Stomach (tissue), 9 donors: ENCODE results near the gene MIS18BP1. TPM values are rescaled to one million over a fixed set of nuclear protein-coding genes. Genes with fewer than 3 reads are reported as not detected.
A peak's percentile ranks its signal among the peaks of the same experiment; 100 is the strongest.
"Not testable (repeated sequence)": the region's sequence is repeated elsewhere in the genome, so short reads cannot be mapped to it uniquely, and the experiment has no call there.

ENCODE experiments used
- DNase-seq, 2 donors: peaks; one replicate each; pipeline versions ENCODE4 v3.0.0 to v3.0.0-alpha.2; 2013 to 2019
- H3K27ac ChIP-seq, 5 donors: fragments of 200-600 bp in 4 of 5; sonication (generic) in 4 of 5; one replicate each; pipeline ENCODE4 v1.5.1; 2013 to 2019; ENCODE audit warnings: mild to moderate bottlenecking in 1 of 5, moderate library complexity in 1 of 5
- H3K27me3 ChIP-seq, 3 donors: fragments of 200-600 bp; sonication (generic); one replicate each; pipeline ENCODE4 v1.5.1; 2017 to 2019; ENCODE audit warnings: mixed run types in 1 of 3
- H3K36me3 ChIP-seq, 4 donors: fragments of 200-600 bp; sonication (generic); 1 replicate in 3 of 4; 2 replicates in 1 of 4; pipeline ENCODE4 v1.5.1; 2016 to 2019
- H3K4me1 ChIP-seq, 4 donors: fragments of 200-600 bp; sonication (generic); one replicate each; pipeline ENCODE4 v1.5.1; 2016 to 2019
- H3K4me3 ChIP-seq, 4 donors: fragments of 200-600 bp; sonication (generic) in 3 of 4; one replicate each; pipeline ENCODE4 v1.5.1; 2016 to 2019; ENCODE audit warnings: mild to moderate bottlenecking in 1 of 4
- H3K9me3 ChIP-seq, 4 donors: fragments of 200-600 bp; sonication (generic); one replicate each; pipeline ENCODE4 v1.5.1; 2016 to 2019
- CTCF ChIP-seq, 7 experiments: fragments of 450-650 bp in 4 of 7; fragments of 200-600 bp in 3 of 7; sonication (generic) in 3 of 7; IDR thresholded peaks; one replicate each; pipeline ENCODE4 v1.5.1; 2016 to 2019; ENCODE audit warnings: antibody characterized with exemption in 7 of 7, control low read depth in 2 of 7, mild to moderate bottlenecking in 1 of 7
- EP300 ChIP-seq: sonication (generic); formaldehyde crosslinking; IDR thresholded peaks from one replicate; pipeline ENCODE4 v1.6.1; 2017; ENCODE audit warnings: antibody characterized with exemption
- POLR2A ChIP-seq, 4 donors: fragments of 450-650 bp; IDR thresholded peaks; one replicate each; pipeline ENCODE4 v1.6.1; 2016; ENCODE audit warnings: antibody characterized with exemption in 4 of 4, control low read depth in 2 of 4, mild to moderate bottlenecking in 1 of 4, moderate library complexity in 1 of 4
- POLR2AphosphoS5 ChIP-seq, 3 donors: sonication (generic); formaldehyde crosslinking; IDR thresholded peaks; one replicate each; pipeline ENCODE4 v1.6.1; 2016; ENCODE audit warnings: antibody characterized with exemption in 3 of 3
- WGBS, 5 donors: extraction: QIAGEN DNeasy Blood & Tissue Kit in 3 of 5; methylation state at CpG; one replicate each; pipeline versions ENCODE4 v1.1.5 to v1.1.7; 2013 to 2018; 5-methylcytosine and 5-hydroxymethylcytosine counted together
- intact Hi-C: fragments of 100-400 bp; cut with DNase I; formaldehyde crosslinking; loops from one replicate; pipeline ENCODE4 v1.15.1; 2023; ENCODE audit warnings: low total_unique reads
- polyA plus RNA-seq, 3 donors: library from polyadenylated mRNA; stranded (reverse); fragments of 200-250 nt; gene quantifications; one replicate each; pipeline ENCODE4 v1.2.3, GENCODE V29; 2013
- total RNA-seq, 5 donors: library from RNA; depleted of rRNA; stranded (reverse); fragments of >200 nt; gene quantifications; one replicate each; pipeline versions ENCODE4 v1.1.0 to v1.2.3, GENCODE V29; 2014 to 2016
- donor health status: healthy with polysubstance abuse.
- donor health status: Bipolar disorder and iron deficiency.
- donor health status: healthy.

MIS18BP1 gene
- total and polyA plus RNA-seq, 8 donors, result 4.4 to 67.7 (median 13.2) TPM

- 61 to 83% (median 79%) methylated on average over 4 of the region's 4 CpGs for WGBS, 5 donors
- peaks cover 0 to 4% (median 0%) of the 10 kb centered on the region in 4 donors for H3K4me1 ChIP-seq
- intact Hi-C loops, result no loop called here
- H3K4me3 ChIP-seq, result no peak overlapping the region
- DNase-seq, result no peak
- TF ChIP-seq POLR2AphosphoS5 (IDR thresholded peaks at IDR 0.05) (peak in 1 of 3 donors; percentile 25), EP300 (no peak)
- H3K27me3 ChIP-seq, result no peaks in the 10 kb centered on the region
- no peaks in the 10 kb centered on the region for H3K9me3 ChIP-seq
- peaks cover 3 to 95% (median 80%) of the 10 kb centered on the region in 4 donors for H3K36me3 ChIP-seq
- H3K27ac ChIP-seq, result no peak overlapping the region
Measured at GRCh38 chr14:45227566-45227965, 25.4 kb downstream of the MIS18BP1 start.

GRCh38 chr14:45222485-45223262 lies 30.3 kb downstream of the MIS18BP1 start:
- Histone ChIP-seq H3K4me1 (peaks cover 0 to under 1% (median 0%) of the 10 kb centered on the region in 4 donors), H3K27ac (no peak overlapping the region), H3K9me3 (no peaks in the 10 kb centered on the region), H3K4me3 (no peak overlapping the region), H3K27me3 (no peaks in the 10 kb centered on the region), H3K36me3 (peaks cover 5 to 61% (median 49%) of the 10 kb centered on the region in 4 donors)
- no peak for DNase-seq
- intact Hi-C loops, result no loop called here
- 90 to 94% (median 93%) methylated on average over 3 of the region's 3 CpGs for WGBS, 5 donors
- no peak for TF ChIP-seq POLR2AphosphoS5 (IDR thresholded peaks at IDR 0.05)
- TF ChIP-seq POLR2A (IDR thresholded peaks at IDR 0.05), result no peak
- TF ChIP-seq EP300, result no peak
- TF ChIP-seq CTCF (IDR thresholded peaks at IDR 0.05), result no peak

- 96 to 99% (median 96%) methylated on average over 6 of the region's 6 CpGs for WGBS, 5 donors
Measured at GRCh38 chr14:45214341-45214740, 38.7 kb downstream of the MIS18BP1 start.

GRCh38 chr14:45213716-45214115 lies 39.3 kb downstream of the MIS18BP1 start:
- peaks cover 16 to 94% (median 89%) of the 10 kb centered on the region in 4 donors for H3K36me3 ChIP-seq

More at GRCh38 chr14:45214341-45214740, 38.7 kb downstream of the MIS18BP1 start:
- H3K4me3 ChIP-seq, H3K27ac ChIP-seq, H3K9me3 ChIP-seq, H3K4me1 ChIP-seq, H3K27me3 ChIP-seq, intact Hi-C loops, DNase-seq: not testable (repeated sequence)
- peaks cover 13 to 89% (median 85%) of the 10 kb centered on the region in 4 donors for H3K36me3 ChIP-seq

GRCh38 chr14:45212231-45212630 lies 40.8 kb downstream of the MIS18BP1 start:
- intact Hi-C loops, result no loop called here
- Histone ChIP-seq H3K4me3 (no peak overlapping the region), H3K27me3 (no peaks in the 10 kb centered on the region), H3K36me3 (peaks cover 9 to 95% (median 83%) of the 10 kb centered on the region in 4 donors), H3K27ac (no peak overlapping the region), H3K4me1 (no peaks in the 10 kb centered on the region), H3K9me3 (no peaks in the 10 kb centered on the region)
- no peak for DNase-seq
- TF ChIP-seq EP300, result no peak
- no peak for TF ChIP-seq POLR2A (IDR thresholded peaks at IDR 0.05)
- 82 to 90% (median 85%) methylated on average over 3 of the region's 3 CpGs for WGBS, 5 donors

More at GRCh38 chr14:45213716-45214115, 39.3 kb downstream of the MIS18BP1 start:
- H3K27ac ChIP-seq, H3K4me3 ChIP-seq, DNase-seq, H3K27me3 ChIP-seq, intact Hi-C loops, H3K9me3 ChIP-seq, H3K4me1 ChIP-seq: not testable (repeated sequence)
- 72 to 85% (median 79%) methylated on average over 1 of the region's 1 CpG; no CpG with 5 or more reads in 1 of the 5 donors for WGBS, 5 donors

- TF ChIP-seq CTCF (IDR thresholded peaks at IDR 0.05) (no peak), POLR2A (IDR thresholded peaks at IDR 0.05) (no peak), POLR2AphosphoS5 (IDR thresholded peaks at IDR 0.05) (no peak), EP300 (no peak)
- Histone ChIP-seq H3K27ac (no peak overlapping the region), H3K27me3 (no peaks in the 10 kb centered on the region), H3K4me3 (no peak overlapping the region), H3K4me1 (no peaks in the 10 kb centered on the region), H3K9me3 (no peaks in the 10 kb centered on the region), H3K36me3 (peaks cover 5 to 95% (median 84%) of the 10 kb centered on the region in 4 donors)
- intact Hi-C loops, result no loop called here
- DNase-seq, result no peak
- 95 to 100% (median 100%) methylated on average over 1 of the region's 1 CpG for WGBS, 5 donors
Measured at GRCh38 chr14:45211295-45211694, 41.7 kb downstream of the MIS18BP1 start.
